Ovary (tissue), 9 donors: Measurements from ENCODE around the gene LPCAT3. TPM values are rescaled to one million over a fixed set of nuclear protein-coding genes. Genes with fewer than 3 reads are reported as not detected.

Experiments
- DNase-seq, 5 donors: peaks; one replicate each; pipeline ENCODE4 v3.0.0-alpha.2; 2019 to 2020
- H3K27ac ChIP-seq, 2 donors: fragments of 200-600 bp; one replicate each; pipeline versions ENCODE4 v1.5.1 to v1.8.0; 2019 to 2022
- H3K27me3 ChIP-seq: fragments of 200-600 bp; one replicate; pipeline ENCODE4 v1.8.0; 2022
- H3K36me3 ChIP-seq: fragments of 200-600 bp; sonication (generic); one replicate; pipeline ENCODE4 v1.5.1; 2019
- H3K4me1 ChIP-seq: one replicate; pipeline ENCODE4 v1.8.1; 2013; ENCODE audit warnings: mild to moderate bottlenecking, moderate library complexity; ENCODE audit not compliant: insufficient read depth
- H3K4me3 ChIP-seq: fragments of 200-600 bp; sonication (generic); one replicate; pipeline ENCODE4 v1.5.1; 2017
- H3K9me3 ChIP-seq, 2 donors: fragments of 200-600 bp in 1 of 2; sonication (generic) in 1 of 2; one replicate each; pipeline versions ENCODE4 v1.5.1 to v1.8.1; 2013 to 2019; ENCODE audit warnings: mild to moderate bottlenecking in 1 of 2, moderate library complexity in 1 of 2
- CTCF ChIP-seq, 3 donors: fragments of 450-650 bp in 2 of 3; fragments of 200-600 bp in 1 of 3; IDR thresholded peaks; one replicate each; pipeline versions ENCODE4 v1.5.1 to v1.8.0; 2016 to 2022; ENCODE audit warnings: antibody characterized with exemption in 3 of 3, mild to moderate bottlenecking in 1 of 3
- EP300 ChIP-seq: sonication (generic); formaldehyde crosslinking; IDR thresholded peaks from one replicate; pipeline ENCODE4 v1.6.1; 2017; ENCODE audit warnings: antibody characterized with exemption
- POLR2A ChIP-seq: fragments of 450-650 bp; IDR thresholded peaks from one replicate; pipeline ENCODE4 v1.6.1; 2017; ENCODE audit warnings: antibody characterized with exemption, mild to moderate bottlenecking, moderate library complexity
- WGBS, 3 donors: extraction: QIAGEN DNeasy Blood & Tissue Kit in 1 of 3; methylation state at CpG; one replicate each; pipeline versions ENCODE4 v1.1.5 to v1.1.7; 2013 to 2017; 5-methylcytosine and 5-hydroxymethylcytosine counted together
- intact Hi-C, 4 donors: fragments of 100-400 bp; cut with DNase I; formaldehyde crosslinking; loops; one replicate each; pipeline versions ENCODE4 v1.11.0 to v1.15.1; 2022 to 2023
- polyA plus RNA-seq, 2 donors: library from polyadenylated mRNA; stranded (reverse); fragments of 200-250 nt in 1 of 2; fragments of 350-450 nt in 1 of 2; fragmentation: Illumina TruSeq in 1 of 2; extraction: RNeasy Lipid Tissue Mini Kit (QIAGEN cat#74804) in 1 of 2; gene quantifications; one replicate each; pipeline ENCODE4 v1.2.3, GENCODE V29; 2013 to 2014
- total RNA-seq, 7 donors: library from RNA; depleted of rRNA in 2 of 7; stranded (reverse); fragments of >200 nt in 2 of 7; fragmentation: NEBNext Ultra II Directional in 3 of 7; extraction: Animal tissue kit (Norgen Biotek cat#: 25700) in 3 of 7; gene quantifications; one replicate each; pipeline versions ENCODE4 v1.1.0 to v1.2.4, GENCODE V29; 2016 to 2023
- donor health status: DM: no; HTN: no; CAD: no; lungs with moderate emphysema.
- donor health status: DM: no; HTN: no; CAD: no.
- donor health status: Bipolar disorder and iron deficiency.
- donor health status: DM: yes; HTN: yes; CAD: no.
- donor health status: DM: no; HTN: no; CAD: no.
- donor health status: DM: yes; HTN: yes; CAD: no.

The LPCAT3 gene
- total and polyA plus RNA-seq, 9 donors, result 15.5 to 51.2 (median 39.5) TPM

DNA sequence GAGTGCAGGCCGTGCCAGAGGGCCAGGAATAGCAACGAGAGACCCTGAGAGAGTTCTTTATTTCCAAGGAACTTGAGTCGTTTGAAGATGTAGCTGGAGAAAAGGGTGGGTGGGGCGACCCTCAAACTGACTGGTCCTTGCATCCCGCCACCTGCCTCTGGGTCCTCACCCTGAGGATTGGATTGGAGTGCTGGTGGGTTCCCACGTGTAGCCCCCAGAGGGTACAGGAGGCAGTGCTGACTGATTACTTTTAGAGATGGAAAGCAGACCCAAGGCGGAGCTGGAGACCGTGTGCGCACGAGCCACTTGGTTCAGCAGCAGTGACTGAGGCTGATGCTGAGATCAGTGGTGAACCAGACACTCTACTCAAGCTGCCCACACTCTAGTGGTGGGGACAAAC is 40.6 kb downstream of the LPCAT3 start:
- H3K36me3 ChIP-seq, result no peaks in the 10 kb centered on the region
- no peaks in the 10 kb centered on the region for H3K4me1 ChIP-seq
- TF ChIP-seq EP300, result no peak
- no peak for TF ChIP-seq POLR2A
- TF ChIP-seq CTCF (IDR thresholded peaks at IDR 0.05), result no peak
- H3K27me3 ChIP-seq, result no peaks in the 10 kb centered on the region
- intact Hi-C loops, result no loop called here
- no peak overlapping the region for H3K27ac ChIP-seq
- 66 to 70% (median 68%) methylated on average over 10 of the region's 10 CpGs for WGBS, 3 donors
- no peaks in the 10 kb centered on the region for H3K9me3 ChIP-seq
- no peak for DNase-seq
- H3K4me3 ChIP-seq, result no peak overlapping the region

DNA sequence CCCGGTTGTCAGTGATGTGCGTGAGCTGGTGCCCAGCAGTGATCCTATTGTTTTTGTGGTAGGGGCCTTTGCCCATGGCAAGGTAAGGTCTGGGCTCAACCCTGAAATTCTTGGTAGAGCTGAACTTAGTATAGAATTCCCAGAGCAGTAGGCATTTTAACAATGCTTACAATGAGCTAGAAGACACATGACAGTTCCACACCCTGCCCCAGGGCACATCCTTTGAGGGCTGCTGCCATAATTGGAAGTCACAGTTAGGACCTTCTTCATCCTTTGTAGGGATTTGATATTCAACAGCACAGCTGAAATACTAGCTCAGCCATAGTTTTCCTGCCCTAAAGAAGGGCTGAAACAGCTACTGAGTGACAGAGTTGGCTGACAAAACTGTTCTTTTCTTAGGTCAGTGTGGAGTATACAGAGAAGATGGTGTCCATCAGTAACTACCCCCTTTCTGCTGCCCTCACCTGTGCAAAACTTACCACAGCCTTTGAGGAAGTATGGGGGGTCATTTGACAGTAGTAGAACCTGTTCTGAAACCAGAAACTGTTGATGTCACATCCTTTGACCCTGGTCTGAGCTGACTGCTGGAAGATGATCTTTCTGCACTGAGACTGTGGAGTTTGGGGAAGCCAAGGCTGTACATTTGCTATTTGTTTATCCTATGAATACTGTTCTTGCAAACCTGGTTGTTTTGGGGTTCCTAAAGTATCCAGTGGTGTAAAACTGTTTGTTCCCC is 42.8 kb downstream of the LPCAT3 start:
- peak in 1 of 5 donors; percentile 2 for DNase-seq
- peaks cover 3% of the 10 kb centered on the region for H3K4me1 ChIP-seq
- H3K9me3 ChIP-seq, result no peaks in the 10 kb centered on the region
- WGBS, 3 donors, result 74 to 84% (median 80%) methylated on average over 2 of the region's 2 CpGs
- no peak overlapping the region for H3K4me3 ChIP-seq
- TF ChIP-seq EP300 (no peak), CTCF (IDR thresholded peaks at IDR 0.05) (no peak), POLR2A (no peak)
- H3K27ac ChIP-seq, result no peak overlapping the region
- H3K27me3 ChIP-seq, result no peaks in the 10 kb centered on the region
- H3K36me3 ChIP-seq, result no peaks in the 10 kb centered on the region
- intact Hi-C loops, result no loop called here

DNA sequence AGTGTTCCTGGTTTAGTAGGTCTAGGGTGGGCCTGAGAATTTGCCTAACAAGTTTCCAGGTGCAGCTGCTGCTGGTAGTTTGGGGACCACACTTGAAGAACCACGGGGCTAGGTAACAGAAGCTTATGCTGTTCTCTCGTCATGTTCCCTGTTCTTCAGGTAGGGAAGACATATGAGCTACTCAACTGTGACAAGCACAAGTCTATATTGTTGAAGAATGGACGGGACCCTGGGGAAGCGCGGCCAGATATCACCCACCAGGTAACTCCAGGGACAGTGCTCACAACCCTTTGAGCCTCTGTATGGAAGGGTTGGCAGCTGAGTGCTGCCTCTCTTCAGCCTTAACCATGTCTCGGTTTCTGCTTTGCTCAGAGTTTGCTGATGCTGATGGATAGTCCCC is 44.1 kb downstream of the LPCAT3 start:
- 91 to 96% (median 94%) methylated on average over 6 of the region's 6 CpGs for WGBS, 3 donors
- no peak for TF ChIP-seq POLR2A
- TF ChIP-seq EP300, result no peak
- no peak for TF ChIP-seq CTCF (IDR thresholded peaks at IDR 0.05)
- peak in 1 of 5 donors; percentile 7 for DNase-seq
- Histone ChIP-seq H3K36me3 (no peaks in the 10 kb centered on the region), H3K27ac (no peak overlapping the region), H3K4me3 (no peak overlapping the region), H3K4me1 (peaks cover 6% of the 10 kb centered on the region), H3K9me3 (no peaks in the 10 kb centered on the region), H3K27me3 (no peaks in the 10 kb centered on the region)
- intact Hi-C loops, result no loop called here

DNA sequence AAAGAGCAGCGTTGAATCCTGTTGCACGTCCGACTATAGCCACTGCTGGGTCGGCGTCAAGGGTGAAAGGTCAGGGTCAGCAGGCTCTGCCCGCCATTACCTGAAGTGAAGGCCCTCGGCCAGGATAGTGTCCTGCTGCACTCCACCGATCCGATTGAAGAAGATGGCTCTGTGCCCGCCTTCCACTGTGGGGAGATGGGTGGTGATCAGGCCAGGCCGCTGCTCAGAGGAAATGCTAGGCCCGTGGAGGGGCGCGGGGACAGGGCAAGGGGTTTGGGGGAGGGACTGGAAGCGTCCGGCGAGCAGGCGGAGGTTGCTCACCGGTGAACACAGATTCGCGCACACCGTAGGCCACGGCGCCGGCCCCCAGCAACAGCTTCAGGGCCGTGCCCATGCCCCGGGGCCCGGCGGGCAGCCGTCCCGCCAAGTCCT is 48.2 kb downstream of the LPCAT3 start:
- Histone ChIP-seq H3K36me3 (no peaks in the 10 kb centered on the region), H3K27me3 (no peaks in the 10 kb centered on the region), H3K27ac (peak overlapping the region; percentile 68 to 72), H3K9me3 (no peaks in the 10 kb centered on the region), H3K4me3 (peak overlapping the region; percentile 78), H3K4me1 (peaks cover 7% of the 10 kb centered on the region)
- 0 to 1% (median 1%) methylated on average over 24 to 31 of the region's 31 CpGs for WGBS, 3 donors
- no peak for TF ChIP-seq CTCF (IDR thresholded peaks at IDR 0.05)
- TF ChIP-seq POLR2A, result no peak
- TF ChIP-seq EP300, result no peak
- intact Hi-C loops, result no loop called here
- peak in 4 of 5 donors; percentile 55 to 76 (median 66) for DNase-seq
